ENCODE data around the gene FADS2. TPM values are rescaled to one million over a fixed set of nuclear protein-coding genes. Genes with fewer than 3 reads are reported as not detected.

FADS2 gene
- total RNA-seq, 1 donor from 2014 or later, result 37.6 TPM

DNA sequence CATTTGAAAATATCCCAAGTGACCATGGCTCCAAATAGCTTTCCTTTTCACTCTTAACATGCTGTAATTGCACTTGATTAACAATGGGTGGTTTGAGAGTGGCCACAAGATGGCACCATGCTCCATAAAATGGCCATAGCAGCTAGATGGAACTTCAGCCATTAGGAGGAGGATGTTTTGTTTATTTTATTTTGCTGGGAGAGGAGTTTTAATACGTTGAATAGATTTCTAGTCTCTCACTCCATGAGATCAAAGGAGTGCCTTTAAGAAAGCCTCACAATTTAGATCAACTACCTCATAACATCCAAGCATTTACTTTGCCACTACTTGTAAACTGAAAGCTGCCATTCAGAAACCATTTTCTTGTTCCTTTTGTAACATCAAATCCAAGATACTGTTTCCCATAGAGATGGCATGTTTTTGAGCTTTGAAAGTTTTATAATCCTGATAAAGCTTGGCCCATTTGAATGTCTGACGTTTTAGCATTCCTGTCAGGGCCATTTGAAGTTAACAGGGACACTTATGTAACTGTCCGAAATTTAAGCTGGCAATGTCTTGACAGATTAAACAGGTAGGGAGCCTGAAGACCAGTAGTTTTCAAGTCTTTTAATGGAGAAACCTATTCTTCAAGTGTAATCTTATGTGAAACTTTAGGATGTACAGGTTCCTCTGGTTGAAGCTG lies 30.7 kb upstream of the FADS2 start:
- Histone ChIP-seq H3K4me1 (peaks cover 5 to 10% of the 10 kb centered on the region in 2 donors), H3K4me3 (no peak overlapping the region), H3K27ac (peak overlapping the region; percentile 0 to 39), H3K9me3 (no peaks in the 10 kb centered on the region), H3K27me3 (no peaks in the 10 kb centered on the region), H3K36me3 (peaks cover 10 to 14% of the 10 kb centered on the region in 2 donors)
- intact Hi-C loops (cut with DNase I), result loop anchor here (1.0 to 5.0 kb wide), 7 partner anchors 55 to 515 kb away; partner anchors contain the start of gene FADS3
- peak in 1 of 2 donors; percentile 90 for DNase-seq (ENCODE audit: low spot score in 2 of 2)
- TF ChIP-seq, protein P1, sequence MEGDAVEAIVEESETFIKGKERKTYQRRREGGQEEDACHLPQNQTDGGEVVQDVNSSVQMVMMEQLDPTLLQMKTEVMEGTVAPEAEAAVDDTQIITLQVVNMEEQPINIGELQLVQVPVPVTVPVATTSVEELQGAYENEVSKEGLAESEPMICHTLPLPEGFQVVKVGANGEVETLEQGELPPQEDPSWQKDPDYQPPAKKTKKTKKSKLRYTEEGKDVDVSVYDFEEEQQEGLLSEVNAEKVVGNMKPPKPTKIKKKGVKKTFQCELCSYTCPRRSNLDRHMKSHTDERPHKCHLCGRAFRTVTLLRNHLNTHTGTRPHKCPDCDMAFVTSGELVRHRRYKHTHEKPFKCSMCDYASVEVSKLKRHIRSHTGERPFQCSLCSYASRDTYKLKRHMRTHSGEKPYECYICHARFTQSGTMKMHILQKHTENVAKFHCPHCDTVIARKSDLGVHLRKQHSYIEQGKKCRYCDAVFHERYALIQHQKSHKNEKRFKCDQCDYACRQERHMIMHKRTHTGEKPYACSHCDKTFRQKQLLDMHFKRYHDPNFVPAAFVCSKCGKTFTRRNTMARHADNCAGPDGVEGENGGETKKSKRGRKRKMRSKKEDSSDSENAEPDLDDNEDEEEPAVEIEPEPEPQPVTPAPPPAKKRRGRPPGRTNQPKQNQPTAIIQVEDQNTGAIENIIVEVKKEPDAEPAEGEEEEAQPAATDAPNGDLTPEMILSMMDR (IDR thresholded peaks at IDR 0.05), result peak; percentile 66 to 83 (median 83)

GRCh38 chr11:61799665-61800284 lies 28.3 kb upstream of the FADS2 start:
- no peak for DNase-seq (ENCODE audit: low spot score in 2 of 2)
- Histone ChIP-seq H3K27ac (no peak overlapping the region), H3K4me3 (no peak overlapping the region), H3K9me3 (no peaks in the 10 kb centered on the region), H3K27me3 (no peaks in the 10 kb centered on the region), H3K4me1 (no peaks in the 10 kb centered on the region), H3K36me3 (peaks cover 27 to 38% of the 10 kb centered on the region in 2 donors)
- TF ChIP-seq, protein P1 (IDR thresholded peaks at IDR 0.05), result no peak
- intact Hi-C loops (cut with DNase I), result loop anchor here (5.0 kb wide), 3 partner anchors 53 to 513 kb away; no protein-coding TSS in a partner anchor

DNA sequence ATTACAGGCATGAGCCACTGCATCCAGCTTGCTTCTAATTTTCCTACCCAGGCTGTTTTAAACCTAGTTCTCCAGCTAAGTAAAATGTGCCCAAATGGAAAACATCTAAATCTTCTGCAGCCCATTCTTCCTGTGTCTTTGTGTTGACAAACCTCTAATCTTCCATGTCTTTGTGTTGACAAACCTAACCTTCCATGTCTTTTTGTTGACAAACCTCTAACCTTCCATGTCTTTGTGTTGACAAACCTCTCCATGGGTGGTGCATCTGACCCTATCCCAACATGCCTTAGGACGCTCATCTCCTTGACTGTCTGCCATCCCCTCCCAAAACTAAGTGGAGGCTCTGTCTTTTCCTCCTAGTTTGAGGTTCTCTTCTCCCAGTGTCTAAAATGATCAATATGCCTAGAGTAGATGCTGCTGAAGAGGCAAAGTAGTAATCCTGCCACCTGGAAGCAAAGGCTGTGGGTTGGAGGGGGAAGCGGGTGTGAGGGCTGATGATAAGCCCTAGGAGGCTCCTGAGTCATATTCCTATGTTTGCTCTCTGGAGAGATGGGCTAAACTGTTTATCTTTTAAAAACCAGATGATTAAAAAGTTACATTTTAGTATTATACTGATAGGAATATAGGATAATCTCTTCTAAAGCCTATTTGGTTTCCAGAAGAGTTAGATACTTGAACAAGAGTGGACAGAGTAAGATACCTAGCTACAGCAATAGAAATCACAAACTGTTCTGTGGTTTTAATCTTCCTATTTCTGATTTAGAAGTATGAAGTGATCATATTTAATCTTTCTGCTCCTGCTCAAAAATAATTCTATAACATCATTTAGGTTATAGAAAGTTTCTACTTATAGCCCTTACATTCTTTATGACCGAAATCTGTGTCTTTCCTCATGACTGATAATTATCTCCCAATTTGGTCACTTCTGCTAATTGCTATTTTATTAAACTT lies 27.5 kb upstream of the FADS2 start:
- H3K9me3 ChIP-seq, result no peaks in the 10 kb centered on the region

GRCh38 chr11:61802605-61803004 lies 25.5 kb upstream of the FADS2 start:
- no peaks in the 10 kb centered on the region for H3K9me3 ChIP-seq
- intact Hi-C loops (cut with DNase I), result no loop called here
- H3K27me3 ChIP-seq, result no peaks in the 10 kb centered on the region
- no peak overlapping the region for H3K27ac ChIP-seq
- H3K36me3 ChIP-seq, result peaks cover 25 to 63% of the 10 kb centered on the region in 2 donors
- no peak for DNase-seq (ENCODE audit: low spot score in 2 of 2)
- TF ChIP-seq, protein P1 (IDR thresholded peaks at IDR 0.05), result no peak
- no peak overlapping the region for H3K4me3 ChIP-seq
- no peaks in the 10 kb centered on the region for H3K4me1 ChIP-seq

More for the DNA sequence above, 27.5 kb upstream of the FADS2 start:
- DNase-seq (ENCODE audit: low spot score in 2 of 2), result no peak
- H3K27ac ChIP-seq, result no peak overlapping the region
- peaks cover 24 to 46% of the 10 kb centered on the region in 2 donors for H3K36me3 ChIP-seq
- H3K4me3 ChIP-seq, result no peak overlapping the region
- no peaks in the 10 kb centered on the region for H3K27me3 ChIP-seq
- H3K4me1 ChIP-seq, result no peaks in the 10 kb centered on the region
- intact Hi-C loops (cut with DNase I), result no loop called here
- TF ChIP-seq, protein P1 (IDR thresholded peaks at IDR 0.05), result no peak

DNA sequence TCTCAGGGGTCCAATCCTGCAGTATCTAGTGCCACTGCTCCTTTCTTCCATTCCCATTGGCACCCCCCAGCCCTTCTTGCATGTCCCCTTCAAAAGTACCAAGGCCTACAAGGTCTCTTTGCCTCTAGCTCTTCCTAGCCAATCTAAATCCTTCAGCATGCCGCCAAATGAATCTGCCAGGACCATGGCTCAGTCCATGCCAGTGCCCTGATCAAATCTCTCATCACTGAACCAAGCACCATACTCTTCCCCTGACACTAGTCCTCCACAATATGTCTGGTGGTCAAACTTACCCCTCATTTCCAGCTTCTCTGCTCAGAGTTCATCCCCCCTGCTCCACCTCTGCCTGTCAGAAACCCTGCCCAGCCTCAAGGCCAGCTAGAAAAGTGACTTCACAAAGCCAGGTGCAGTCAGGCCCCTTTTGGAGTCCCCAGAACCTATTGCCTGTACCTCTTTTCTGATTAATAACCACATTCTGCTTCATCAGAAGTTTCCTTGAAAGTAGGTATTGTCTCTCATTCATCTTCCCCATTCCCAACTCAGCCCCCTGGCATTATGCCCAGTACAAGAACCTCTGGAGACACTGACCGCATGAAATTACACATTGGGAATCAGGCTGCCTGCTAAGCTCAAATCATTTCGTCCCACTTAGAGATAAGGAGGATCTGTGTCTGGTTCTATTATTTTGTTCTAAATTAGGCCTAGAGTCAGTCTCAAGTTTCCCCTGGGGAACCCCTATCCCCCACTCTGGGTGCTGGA lies 24.0 kb upstream of the FADS2 start:
- no peak for DNase-seq (ENCODE audit: low spot score in 2 of 2)
- H3K27me3 ChIP-seq, result no peaks in the 10 kb centered on the region
- no peaks in the 10 kb centered on the region for H3K4me1 ChIP-seq
- peaks cover 29 to 76% of the 10 kb centered on the region in 2 donors for H3K36me3 ChIP-seq
- intact Hi-C loops (cut with DNase I), result no loop called here
- TF ChIP-seq, protein P1 (IDR thresholded peaks at IDR 0.05), result no peak
- no peak overlapping the region for H3K27ac ChIP-seq
- H3K4me3 ChIP-seq, result no peak overlapping the region
- no peaks in the 10 kb centered on the region for H3K9me3 ChIP-seq

Measured in ascending aorta (tissue), 2 donors.